C4-2B (cell line): Measurements from ENCODE around the gene P2RX5.

ENCODE experiments used
- CTCF ChIP-seq: fragments of 450-650 bp; conservative IDR thresholded peaks from 2 replicates; pipeline ENCODE4 v1.5.1; 2017; ENCODE audit warnings: mild to moderate bottlenecking
- ZFX ChIP-seq: fragments of 450-650 bp; IDR thresholded peaks from 2 replicates; pipeline ENCODE4 v1.6.1; 2017

DNA sequence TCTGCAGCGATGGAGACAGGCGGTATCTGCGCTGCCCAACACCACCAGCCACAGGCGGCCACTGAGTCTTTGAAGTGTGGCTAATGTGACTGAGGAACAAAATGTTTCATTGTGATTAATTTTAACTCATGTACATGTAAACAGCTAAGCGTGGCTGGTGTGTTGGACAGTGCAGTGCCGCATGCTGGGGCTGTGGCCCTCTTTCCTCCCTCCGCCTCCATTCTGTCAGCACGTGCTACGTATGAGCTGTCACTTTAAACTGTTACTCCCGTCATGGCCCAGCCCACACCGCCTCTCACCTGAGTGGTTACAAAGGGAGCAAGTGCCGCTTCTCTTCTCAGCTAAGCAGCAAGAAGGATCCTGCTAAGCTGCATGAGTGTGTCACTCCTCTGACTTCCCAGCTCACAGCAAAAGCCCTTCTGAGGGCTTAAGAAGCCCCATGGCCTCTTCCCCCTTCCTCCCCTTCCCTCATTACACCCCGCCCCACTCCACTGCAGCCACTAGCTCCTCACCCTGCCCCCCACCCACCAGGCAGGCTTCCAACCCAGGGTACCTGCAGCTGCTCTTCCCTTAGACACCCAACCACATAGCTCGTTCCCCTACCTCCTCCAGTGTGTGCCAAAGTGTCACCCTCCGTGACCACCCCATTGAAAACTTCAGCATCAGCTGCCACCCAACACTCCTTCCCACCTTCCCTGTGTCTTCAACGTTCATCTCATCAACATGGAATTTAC lies 42.8 kb upstream of the P2RX5 start:
- TF ChIP-seq CTCF, result no peak
- TF ChIP-seq ZFX, result no peak
